Activated CD4-positive, alpha-beta T cell treated with anti-CD3 and anti-CD28 coated beads for 1 hour (primary cell): Measurements from ENCODE around the gene ITGB1BP1.

Source experiments
- DNase-seq: peaks from one replicate; pipeline ENCODE4 v3.0.0-alpha.2; 2020

ITGB1BP1 gene, protein sequence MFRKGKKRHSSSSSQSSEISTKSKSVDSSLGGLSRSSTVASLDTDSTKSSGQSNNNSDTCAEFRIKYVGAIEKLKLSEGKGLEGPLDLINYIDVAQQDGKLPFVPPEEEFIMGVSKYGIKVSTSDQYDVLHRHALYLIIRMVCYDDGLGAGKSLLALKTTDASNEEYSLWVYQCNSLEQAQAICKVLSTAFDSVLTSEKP

DNA sequence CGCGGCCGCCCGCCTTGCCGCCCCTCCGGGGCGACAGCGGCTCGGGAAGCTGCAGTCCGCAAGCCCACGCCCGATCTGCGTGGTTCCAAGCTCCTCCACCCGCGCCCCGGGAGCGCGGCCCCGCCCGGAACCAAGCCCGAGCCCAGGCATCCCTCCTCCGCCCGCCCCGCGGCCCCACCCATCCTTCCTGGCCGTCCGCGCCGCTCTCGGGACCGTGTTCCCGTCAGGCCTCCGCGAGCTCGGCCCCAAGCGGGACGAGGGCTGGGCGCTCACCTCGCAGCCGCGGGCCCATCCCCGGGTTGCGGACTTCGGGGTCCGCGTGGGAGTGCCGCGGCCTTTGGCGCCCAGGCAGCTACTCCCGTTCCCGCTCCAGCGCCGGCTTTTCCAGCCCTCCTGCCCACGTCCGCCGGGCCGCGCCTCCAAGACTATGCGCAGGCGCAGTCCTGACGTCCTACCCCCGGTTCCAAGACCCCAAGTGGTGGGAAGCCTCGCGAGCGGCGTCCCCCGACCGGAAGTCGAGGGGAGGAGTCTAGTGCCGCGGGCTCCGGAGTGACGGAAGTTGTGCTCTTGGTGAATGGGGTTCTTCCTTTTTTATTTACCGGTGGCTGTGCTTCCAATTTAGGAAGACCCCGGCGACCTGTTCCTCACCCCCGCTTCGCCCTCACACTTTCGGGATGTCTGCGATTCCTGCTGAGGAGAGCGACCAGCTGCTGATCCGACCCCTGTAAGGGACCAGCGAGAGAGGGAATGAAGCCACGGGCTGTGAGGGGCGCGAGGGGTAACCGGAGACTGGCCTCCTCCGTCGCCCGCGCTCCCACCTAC is at the start of gene ITGB1BP1, which contains the start of gene CPSF3:
Gene ITGB1BP1 (minus strand): TSS at position 429 of the 822 bp plus-strand sequence. CDS start 4,831 bp downstream, outside the sequence.
Gene CPSF3 (plus strand): TSS at position 555 of the 822 bp plus-strand sequence. CDS start 120 bp downstream, at position 675.
- DNase-seq: peak; percentile 93

DNA sequence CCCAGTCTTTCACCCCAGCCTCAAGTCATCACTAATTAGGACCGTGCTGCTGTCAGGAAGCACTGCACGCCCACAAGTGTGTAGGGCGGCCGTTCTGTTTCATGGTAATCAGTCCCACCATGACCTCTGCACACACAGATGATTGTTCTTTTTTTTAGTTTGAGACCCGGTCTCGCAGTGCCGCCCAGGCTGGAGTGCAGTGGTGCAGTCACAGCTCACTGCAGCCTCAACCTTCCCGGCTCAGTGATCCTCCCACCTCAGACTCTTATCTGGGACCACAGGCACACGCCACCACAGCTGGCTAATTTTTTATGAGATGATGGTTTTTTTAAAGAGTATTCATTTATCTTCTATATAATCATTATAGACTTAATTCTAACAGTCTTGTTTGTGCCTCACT is 49.2 kb upstream of the ITGB1BP1 start:
- DNase-seq: no peak

DNA sequence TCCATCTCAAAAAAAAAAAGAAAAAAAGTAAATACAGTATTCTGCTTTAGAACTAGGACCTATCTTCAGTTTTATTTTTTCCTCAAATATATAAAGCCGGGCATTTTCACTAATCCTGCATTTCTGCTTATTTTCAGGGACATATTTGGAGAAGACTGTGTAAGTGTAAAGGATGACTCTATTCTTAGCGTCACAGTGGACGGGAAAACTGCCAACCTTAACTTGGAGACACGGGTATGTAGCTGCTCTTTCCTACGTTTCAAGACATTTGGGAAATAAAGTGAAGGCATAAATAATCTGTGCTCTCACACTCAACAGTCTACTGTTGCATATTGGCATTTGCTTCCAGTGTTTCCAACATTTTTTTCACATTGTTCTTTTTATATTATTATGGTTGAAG is 47.9 kb upstream of the ITGB1BP1 start:
- no peak for DNase-seq

DNA sequence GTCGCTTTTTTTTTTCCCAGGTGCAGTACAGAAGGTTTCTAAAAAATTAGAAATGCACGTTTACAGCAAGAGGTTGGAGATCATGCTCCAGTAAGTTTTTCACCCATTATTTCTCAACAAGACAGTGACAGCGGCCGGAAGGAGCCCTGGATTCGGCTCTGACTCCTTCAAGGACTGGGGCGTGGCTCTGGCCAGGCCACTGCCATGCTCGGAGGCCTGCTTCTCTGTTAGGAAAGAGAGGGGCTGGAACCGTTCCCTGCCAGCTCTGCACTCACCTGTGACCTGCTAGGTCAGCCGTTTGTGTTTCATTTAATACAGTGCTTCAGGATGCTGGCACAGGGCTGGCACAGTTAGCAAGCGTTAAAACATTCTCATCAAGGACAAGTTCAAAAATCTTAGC is 44.4 kb upstream of the ITGB1BP1 start:
- DNase-seq: no peak

DNA sequence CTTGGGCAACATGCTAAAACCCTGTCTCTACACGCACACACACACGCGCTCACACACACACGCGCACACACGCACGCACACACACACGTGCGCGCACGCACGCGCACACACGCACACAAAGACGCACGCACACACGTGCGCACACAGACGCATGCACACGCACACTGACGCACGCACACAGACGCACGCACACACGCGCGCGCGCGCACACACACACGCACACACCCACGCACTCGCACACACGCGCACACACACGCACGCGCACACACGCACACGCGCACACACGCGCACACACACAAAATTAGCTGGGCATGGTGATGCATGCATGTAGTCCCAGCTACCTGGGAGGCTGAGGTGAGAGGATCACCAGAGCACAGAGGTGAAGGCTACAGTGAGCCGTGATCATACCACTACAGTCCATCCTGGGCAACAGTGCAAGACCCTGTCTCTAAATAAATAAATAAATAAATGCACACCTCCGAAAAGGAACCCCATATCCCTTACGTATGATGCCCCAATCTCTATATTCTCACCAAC is 42.9 kb upstream of the ITGB1BP1 start:
- no peak for DNase-seq

DNA sequence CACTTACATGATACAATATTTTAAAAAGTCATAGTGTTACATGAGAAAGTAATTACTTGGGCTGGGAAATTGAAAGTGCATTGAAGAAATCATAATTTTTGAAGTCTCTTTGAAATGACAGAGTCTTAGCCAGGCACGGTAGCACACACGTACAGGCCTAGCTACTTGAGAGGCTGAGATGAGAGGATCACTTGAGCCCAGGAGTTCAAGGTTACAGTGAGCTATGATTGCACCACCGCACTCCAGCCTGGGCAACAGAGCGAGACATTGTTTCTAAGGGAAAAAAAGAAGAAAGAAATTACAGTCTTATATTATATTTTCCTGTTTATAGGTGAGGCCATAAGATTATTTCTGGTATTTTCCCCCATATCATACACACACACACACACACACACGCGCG is 41.8 kb upstream of the ITGB1BP1 start:
- no peak for DNase-seq

DNA sequence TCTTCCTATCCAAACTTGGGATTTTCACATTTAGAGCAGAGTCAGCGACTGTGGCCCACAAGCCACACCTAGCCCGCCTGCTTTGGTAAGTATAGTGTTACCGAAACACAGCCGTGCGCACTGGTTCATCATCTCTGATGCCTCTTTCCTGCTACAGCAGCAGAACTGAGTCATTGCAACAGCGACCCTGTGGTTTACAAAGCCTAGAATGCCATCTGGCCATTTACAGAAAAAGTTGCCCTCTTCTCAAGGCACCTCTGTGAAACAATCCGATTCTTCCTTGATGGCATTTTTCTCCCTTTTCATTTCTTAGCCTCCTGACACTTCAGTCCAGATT is 40.3 kb upstream of the ITGB1BP1 start:
- DNase-seq: no peak

DNA sequence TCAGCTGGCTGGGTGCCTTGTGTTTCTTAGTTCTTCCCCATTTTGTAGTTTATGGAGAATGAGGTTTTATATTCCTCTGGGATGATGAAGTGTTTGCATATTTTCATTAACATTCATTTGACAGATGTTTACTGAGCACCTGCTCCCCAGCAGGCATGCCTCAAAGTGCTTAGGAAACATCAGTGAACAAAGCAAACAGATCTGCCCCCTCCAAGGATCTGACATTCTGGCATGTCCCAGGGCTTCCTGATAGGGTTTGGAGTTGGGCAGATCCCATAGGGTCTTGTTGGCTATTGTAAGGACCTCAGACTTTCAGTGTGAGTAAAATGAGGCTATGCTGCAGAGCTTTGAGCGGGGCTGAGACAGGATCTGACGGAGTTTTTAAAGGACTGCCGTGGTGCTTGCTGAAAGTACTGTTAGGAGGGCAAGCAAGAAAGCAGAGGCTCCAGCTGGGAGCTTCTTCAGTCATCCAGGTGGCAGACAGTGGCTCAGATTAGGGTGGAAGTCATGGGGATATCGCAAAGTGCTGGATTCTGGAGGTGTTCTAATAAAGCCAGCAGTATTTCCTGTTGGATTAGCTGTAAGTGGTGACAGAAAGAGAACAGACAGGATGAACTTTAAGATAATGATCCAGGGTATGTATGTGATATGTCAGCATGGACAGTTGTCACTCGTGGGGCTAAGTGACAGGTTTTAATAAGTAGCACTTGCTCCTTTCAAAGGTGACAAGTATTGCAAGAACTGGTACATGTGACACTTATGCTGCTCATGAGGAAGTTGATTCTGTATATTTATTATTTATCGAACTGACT is 39.8 kb upstream of the ITGB1BP1 start:
- DNase-seq: no peak

DNA sequence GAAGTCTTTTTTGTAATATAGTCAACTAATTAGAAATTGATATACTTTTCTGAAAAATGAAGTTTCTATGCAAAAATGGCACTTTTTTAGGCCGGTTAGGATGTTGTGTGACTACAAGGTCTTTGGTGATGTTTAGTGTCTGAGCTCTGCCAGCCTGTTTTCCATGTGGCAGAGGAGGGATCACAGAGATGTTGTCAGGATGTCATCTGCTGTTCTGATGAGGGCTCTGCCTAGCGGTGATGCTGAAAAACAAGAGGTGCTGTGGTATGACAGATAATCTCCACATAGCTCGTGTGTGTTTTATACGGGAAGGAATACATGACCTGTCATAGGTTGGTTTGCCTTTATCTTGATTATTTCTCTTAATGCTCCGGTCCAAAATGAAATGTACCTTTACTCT is 39.0 kb upstream of the ITGB1BP1 start:
- DNase-seq: no peak

DNA sequence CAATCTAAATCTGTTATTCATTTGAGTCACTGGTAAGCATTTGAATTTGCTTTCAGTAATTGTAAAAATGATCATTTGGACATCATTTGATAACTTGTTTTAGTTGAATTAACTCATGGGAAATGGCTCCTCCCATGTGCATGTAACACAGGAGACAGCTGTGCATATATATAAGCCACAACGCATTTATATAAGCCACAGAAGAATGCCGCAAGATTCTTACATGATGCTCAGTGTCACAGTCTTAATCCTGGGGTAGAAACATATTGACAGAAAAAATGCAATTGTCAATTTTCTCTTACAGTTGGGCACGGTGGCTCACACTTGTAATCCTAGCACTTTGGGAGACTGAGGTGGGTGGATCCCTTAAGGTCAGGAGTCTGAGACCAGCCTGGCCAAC is 37.8 kb upstream of the ITGB1BP1 start:
- no peak for DNase-seq

DNA sequence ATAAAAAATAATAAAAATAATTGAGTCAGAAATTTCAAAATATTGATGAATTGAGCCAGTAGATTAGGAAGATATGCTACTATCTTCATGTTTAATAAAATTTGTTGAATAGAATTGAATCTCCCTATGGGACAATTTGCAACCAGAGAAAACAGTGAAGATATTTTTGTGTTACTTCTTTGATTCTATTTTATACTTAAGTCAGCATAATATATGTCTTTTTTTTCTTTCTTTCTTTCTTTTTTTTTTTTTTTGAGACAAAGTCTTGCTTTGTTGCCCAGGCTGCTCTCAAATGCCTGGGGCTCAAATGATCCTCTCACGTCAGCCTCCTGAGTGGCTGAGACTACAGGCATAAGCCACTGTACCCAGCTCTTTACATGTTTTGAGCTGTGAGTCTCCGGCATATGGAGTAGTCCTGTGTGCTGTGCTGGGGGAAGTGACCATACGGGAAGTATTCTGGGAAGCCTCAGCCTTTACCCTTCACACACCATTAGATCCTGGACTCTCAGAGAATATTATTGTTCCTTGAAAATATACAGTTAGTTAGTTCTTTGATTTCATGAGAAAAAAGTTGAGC is 37.2 kb upstream of the ITGB1BP1 start:
- no peak for DNase-seq

DNA sequence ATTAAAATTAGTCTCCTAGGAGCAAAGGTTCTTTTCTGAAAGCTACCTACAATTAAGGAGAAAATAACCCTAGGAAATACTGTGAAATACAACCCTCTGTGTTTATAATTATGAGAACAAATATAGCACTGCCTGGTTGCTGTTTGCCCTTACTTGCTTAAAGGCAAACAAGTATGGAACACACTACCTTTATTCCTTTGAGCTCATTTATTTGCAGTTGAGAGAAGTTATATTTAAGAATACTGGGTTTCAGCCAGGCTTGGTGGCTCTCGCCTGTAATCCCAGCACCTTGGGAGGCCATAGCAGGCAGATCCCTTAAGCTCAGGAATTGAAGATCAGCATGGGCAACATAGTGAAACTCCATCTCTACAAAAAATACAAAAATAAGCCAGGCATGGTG is 27.9 kb upstream of the ITGB1BP1 start:
- DNase-seq: no peak

DNA sequence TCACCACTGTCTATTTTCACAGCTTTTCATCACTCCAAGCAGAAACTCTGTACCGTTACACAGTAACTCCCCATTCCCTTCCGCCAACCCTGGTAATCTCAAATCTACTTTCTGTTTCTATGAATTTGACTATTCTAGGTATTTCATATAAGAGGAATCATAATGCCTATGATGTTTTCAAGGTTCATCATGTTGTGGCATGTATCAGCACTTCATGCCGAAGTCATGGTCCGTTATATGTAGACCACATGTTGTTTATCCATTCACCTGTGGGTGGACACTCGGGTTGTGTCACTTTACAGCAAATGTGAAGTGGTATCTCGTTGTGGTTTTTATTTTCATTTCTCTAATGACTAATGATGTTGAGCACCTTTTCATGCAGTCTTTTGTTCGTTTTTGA is 21.8 kb upstream of the ITGB1BP1 start:
- no peak for DNase-seq

DNA sequence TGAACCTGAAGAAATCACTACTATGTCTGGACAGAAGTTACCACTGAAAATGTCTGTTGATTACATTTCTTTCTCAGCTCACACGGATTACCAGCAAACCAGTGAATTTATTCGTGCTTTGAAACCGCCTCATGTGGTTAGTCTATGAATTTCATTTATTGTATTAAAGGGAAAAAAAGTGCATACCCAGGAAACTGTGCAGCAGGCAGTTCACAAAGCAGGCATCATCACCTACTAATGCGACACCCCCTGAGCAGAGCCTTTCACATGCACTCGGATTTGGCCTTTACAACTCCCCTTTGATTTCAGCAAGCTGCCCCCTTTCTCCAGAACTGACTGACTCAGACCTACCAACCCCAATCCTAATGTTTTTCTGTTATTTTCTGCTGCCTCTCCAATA is 20.2 kb upstream of the ITGB1BP1 start:
- no peak for DNase-seq

DNA sequence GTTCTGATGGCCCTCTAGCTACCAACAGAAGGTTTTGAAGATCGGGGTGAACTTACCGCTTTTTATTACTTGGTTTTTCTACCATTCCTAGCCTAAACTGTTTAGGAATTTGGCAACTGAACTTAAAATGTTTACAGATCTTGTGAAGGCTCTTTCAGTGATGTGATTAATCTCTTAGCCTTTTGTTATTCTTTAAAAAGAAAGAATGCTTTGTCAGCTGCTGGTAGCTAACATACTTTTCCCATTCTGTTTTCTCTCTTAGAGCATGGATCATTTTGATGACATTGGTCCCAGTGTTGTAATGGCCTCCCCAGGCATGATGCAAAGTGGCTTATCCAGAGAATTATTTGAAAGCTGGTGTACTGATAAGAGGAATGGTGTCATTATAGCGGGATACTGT is 18.2 kb upstream of the ITGB1BP1 start:
- DNase-seq: no peak

DNA sequence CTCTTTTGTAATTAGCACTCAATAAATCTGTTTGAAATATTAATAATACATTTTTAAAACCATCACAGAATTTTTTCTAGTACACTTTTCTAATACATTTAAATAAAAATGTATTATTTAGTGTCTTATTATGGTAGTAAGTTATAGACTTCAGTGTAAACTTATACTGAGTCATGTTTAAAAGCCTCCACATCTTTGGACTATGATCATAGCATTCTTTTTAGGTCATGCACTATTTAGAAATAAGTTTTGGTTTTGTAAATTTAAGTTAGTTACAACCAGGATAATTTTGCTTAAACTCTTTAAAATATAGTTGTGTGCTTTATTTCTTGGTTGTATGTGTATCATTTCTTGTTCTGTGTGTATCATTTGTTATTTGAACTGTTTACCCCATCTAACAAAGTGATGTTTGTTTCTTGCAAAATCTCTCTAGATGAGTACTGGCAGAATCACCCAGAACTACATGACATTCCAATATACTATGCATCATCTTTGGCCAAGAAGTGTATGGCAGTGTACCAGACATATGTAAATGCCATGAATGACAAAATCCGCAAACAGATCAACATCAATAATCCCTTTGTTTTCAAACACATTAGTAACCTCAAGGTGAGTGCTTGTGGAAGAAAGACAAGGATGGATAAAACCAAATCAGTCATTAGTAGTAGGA is 16.9 kb upstream of the ITGB1BP1 start:
- DNase-seq: no peak

DNA sequence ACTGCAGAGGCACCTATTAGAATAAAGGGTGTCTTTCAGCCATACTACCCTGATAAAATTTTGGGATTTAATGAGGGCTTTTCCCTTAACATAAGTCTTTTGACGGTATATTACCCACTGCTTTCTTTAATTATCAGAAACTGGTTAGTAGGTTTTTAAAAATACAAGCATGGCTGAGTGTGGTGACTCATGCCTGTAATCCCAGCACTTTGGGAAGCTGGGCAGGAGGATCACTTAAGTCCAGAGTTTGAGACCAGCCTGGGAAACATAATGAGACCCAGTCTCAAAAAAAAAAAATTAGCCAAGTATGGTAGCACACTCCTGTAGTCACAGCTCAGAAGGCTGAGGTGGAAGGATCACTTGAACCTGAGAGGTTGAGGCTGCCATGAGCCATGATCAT is 16.2 kb upstream of the ITGB1BP1 start:
- DNase-seq: no peak

DNA sequence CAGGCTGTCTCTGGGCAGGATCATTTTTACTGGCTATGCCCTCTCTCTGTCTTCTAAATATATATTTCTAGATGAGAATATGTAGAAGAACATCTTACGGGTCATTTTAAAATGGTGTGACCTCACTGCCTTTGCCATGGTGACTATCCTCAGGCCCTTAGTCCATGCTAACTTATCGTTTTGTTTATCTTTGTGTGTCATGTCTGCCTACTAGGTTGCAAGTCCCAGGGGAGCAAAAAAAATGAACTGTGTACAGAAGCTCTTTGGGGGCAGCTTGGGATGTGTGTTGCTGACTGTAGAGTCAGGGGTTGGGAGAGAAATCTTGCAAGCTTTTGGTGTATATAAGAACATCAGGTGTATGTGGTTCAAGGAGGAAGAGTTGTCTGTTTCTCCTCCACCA is 11.2 kb upstream of the ITGB1BP1 start:
- DNase-seq: no peak

DNA sequence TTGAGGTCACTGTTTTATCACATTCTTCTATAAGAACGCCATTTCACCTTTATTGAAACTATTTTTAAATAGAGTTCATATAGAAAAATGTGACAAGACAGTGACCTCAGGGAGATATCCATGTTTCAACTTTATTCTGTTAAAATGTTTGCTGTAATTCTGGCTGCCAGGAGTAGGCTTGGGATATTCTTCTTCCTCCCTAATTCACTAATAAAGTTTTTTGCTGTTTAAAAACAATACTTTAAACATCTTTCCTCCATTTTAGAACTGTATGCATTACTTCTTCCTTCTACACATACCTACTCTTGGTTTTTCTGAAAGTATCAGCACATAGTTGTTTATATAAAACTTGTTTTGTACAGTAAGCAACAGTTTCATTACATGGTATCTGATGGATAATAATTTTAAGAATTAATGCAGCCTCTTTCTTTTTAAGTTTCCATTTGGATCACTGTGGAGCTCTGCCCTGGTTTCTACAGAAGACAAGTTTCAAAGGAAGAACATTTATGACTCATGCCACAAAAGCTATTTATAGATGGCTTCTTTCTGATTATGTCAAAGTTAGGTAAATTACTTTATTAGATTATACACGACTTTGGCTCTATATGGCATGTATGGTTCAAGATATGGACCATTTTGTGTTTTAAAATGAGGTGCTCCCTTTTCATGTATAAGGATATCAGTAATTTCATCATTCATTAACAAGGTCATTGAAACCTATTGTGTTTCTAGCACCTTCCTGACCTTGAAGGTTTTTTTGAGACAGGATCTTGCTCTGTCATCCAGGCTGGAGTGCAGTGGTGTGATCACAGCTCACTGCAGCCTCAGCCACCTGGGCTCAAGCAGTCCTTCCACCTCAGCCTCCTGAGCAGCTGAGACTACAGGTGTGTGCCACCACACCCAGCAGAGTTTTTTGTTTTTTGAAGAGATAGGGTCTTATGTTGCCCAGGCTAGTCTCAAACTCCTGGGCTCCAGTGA is 7.3 kb upstream of the ITGB1BP1 start:
- DNase-seq: no peak

DNA sequence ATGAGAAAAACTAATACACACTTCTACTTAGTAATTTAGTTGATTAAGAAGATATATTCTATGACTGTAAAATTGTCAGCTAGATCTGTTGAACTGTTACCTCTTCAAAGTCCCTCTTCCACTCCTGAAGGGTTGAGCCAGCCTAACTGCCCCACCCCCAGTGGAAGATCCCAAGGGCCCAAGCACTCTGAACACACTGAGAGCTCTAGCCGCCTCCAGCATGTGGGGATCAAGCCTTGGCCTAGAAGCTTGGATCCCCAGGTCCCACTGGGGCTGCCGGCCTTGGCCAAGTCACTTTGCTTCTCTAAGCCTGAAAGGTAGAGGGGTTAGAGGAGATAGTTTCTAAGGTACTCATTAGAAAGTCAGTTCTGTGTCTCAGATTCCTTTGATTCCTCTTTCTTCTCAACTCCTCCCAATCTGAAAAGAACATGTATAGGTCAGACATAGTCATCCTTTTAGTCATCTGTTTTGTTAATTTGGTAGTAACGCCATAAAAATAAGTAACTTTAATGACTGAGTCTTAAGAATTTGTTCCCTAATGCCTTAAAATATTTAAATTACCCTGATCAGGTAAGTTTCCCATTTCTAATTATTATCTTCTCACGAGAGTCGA is 5.7 kb upstream of the ITGB1BP1 start:
- no peak for DNase-seq
